Endothelial cell (in vitro differentiated cells): Measurements from ENCODE around the gene DERA. TPM values are rescaled to one million over a fixed set of nuclear protein-coding genes. Genes with fewer than 3 reads are reported as not detected.

Experiments used
- DNase-seq: peaks from one replicate; pipeline ENCODE4 v3.0.0; 2021; ENCODE audit warnings: low spot score
- H3K27ac Mint-ChIP-seq: one replicate; pipeline ENCODE4 v1.8.0; 2021; ENCODE audit warnings: mixed read lengths, inconsistent platforms; ENCODE audit not compliant: unreplicated experiment
- H3K27me3 Mint-ChIP-seq: one replicate; pipeline ENCODE4 v1.8.0; 2021; ENCODE audit warnings: mild to moderate bottlenecking, moderate library complexity, mixed read lengths, inconsistent platforms; ENCODE audit not compliant: unreplicated experiment
- H3K36me3 Mint-ChIP-seq: one replicate; pipeline ENCODE4 v1.8.0; 2021; ENCODE audit warnings: mild to moderate bottlenecking, low read depth, mixed read lengths, inconsistent platforms; ENCODE audit not compliant: unreplicated experiment
- H3K4me1 Mint-ChIP-seq: one replicate; pipeline ENCODE4 v1.8.0; 2021; ENCODE audit warnings: mild to moderate bottlenecking, mixed read lengths, inconsistent platforms; ENCODE audit not compliant: unreplicated experiment
- H3K4me3 Mint-ChIP-seq: one replicate; pipeline ENCODE4 v1.8.0; 2021; ENCODE audit warnings: mild to moderate bottlenecking, mixed read lengths, inconsistent platforms; ENCODE audit not compliant: unreplicated experiment
- H3K9me3 Mint-ChIP-seq: one replicate; pipeline ENCODE4 v1.8.0; 2021; ENCODE audit warnings: mixed read lengths, inconsistent platforms; ENCODE audit not compliant: unreplicated experiment
- CTCF ChIP-seq: fragments of 200-600 bp; sonication (generic); IDR thresholded peaks from one replicate; pipeline ENCODE4 v1.5.0; 2021; ENCODE audit warnings: antibody characterized with exemption; ENCODE audit not compliant: unreplicated experiment
- total RNA-seq: library from RNA; stranded (reverse); fragmentation: NEBNext Ultra II Directional; extraction: Animal tissue kit (Norgen Biotek cat#: 25700); gene quantifications from one replicate; pipeline ENCODE4 v1.2.1, GENCODE V29; 2021; ENCODE audit not compliant: unreplicated experiment

Gene DERA
- total RNA-seq, 1 donor from 2014 or later, result 50.3 TPM

- Mint-ChIP-seq H3K4me3 (no peak overlapping the region), H3K27me3 (peaks cover 3% of the 10 kb centered on the region), H3K9me3 (no peaks in the 10 kb centered on the region), H3K27ac (no peak overlapping the region), H3K4me1 (peaks cover 9% of the 10 kb centered on the region), H3K36me3 (no peaks in the 10 kb centered on the region)
- no peak for TF ChIP-seq CTCF
- DNase-seq, result no peak
Observed at GRCh38 chr12:15932971-15933370, 21.8 kb downstream of the DERA start.

- H3K27ac Mint-ChIP-seq, result no peak overlapping the region
Observed at GRCh38 chr12:15933751-15934150, 22.6 kb downstream of the DERA start.

DNA sequence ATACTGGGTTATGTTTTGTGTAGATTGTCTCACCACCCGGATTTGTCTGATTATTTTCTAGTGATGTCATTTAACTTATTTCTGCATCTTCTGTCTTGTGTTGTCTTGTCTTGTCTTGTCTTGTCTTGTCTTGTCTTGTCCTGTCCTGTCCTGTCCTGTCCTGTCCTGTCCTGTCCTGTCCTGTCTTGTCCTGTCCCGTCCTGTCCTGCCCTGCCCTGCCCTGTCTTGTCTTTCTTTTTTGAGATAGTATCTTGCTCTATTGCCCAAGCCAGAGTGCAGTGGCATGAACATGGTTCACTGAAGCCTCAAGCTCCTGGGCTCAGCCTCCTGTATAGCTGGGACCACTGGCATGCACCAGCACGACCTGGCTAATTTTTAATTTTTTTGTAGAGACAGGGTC, 25.6 kb downstream of the DERA start:
- H3K36me3 Mint-ChIP-seq, result peaks cover 4% of the 10 kb centered on the region
- H3K9me3 Mint-ChIP-seq, result no peaks in the 10 kb centered on the region
- H3K27ac Mint-ChIP-seq, result no peak overlapping the region
- peaks cover 4% of the 10 kb centered on the region for H3K27me3 Mint-ChIP-seq
- DNase-seq, result no peak
- peaks cover 3% of the 10 kb centered on the region for H3K4me1 Mint-ChIP-seq
- no peak for TF ChIP-seq CTCF
- peak overlapping the region; percentile 15 for H3K4me3 Mint-ChIP-seq

More at GRCh38 chr12:15933751-15934150, 22.6 kb downstream of the DERA start:
- Mint-ChIP-seq H3K4me1 (peaks cover 6% of the 10 kb centered on the region), H3K36me3 (no peaks in the 10 kb centered on the region), H3K4me3 (no peak overlapping the region), H3K9me3 (no peaks in the 10 kb centered on the region), H3K27me3 (peaks cover 3% of the 10 kb centered on the region)
- DNase-seq, result no peak
- TF ChIP-seq CTCF, result no peak

DNA sequence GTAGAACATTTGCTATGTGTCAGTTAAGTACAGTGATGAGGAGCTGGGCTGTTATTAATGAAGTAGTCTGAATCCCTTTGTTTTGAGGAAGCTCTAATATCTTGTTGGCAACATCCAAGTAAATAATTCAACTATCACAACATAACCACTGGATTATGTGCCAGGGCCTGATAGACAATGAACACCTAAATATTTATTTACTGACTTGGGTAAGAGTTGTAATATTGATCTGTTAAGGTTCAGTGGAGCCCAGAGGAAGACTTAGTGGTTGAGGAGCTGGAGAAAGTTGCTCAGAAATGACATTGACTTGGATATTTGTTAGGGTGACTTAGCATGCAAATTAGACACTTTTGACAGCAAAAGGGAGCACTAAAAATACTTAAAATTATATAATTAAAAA, 26.8 kb downstream of the DERA start:
- Mint-ChIP-seq H3K4me3 (no peak overlapping the region), H3K27me3 (peaks cover 3% of the 10 kb centered on the region), H3K9me3 (no peaks in the 10 kb centered on the region), H3K36me3 (peaks cover 10% of the 10 kb centered on the region), H3K4me1 (peaks cover 3% of the 10 kb centered on the region), H3K27ac (no peak overlapping the region)
- TF ChIP-seq CTCF, result no peak
- no peak for DNase-seq

DNA sequence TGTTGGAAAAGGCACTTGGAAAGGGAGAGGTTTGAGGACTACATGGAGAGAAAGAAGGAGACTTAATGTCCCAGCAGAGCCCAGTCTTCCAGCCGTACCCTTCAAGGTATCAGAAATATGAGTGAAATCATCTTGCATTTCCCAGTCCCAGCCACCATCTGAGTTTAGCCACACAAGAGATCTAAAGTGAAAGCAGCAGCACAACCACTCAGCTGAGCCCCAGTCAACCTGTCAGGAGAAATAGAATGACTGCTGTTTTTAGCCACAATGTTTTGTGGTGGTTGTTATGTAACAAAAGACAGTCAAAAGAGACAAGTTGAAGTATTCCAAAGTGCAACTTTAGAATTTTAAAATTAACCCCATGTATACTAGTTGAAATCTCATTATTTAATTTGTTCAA, 28.0 kb downstream of the DERA start:
- Mint-ChIP-seq H3K36me3 (peaks cover 10% of the 10 kb centered on the region), H3K4me3 (no peak overlapping the region), H3K4me1 (peaks cover 3% of the 10 kb centered on the region), H3K27me3 (peaks cover 3% of the 10 kb centered on the region), H3K9me3 (no peaks in the 10 kb centered on the region), H3K27ac (no peak overlapping the region)
- no peak for TF ChIP-seq CTCF
- no peak for DNase-seq
